NCI-H82 treated with DMSO at 0.1 percent for 48 hours (cell line): Measurements from ENCODE around the gene MZF1.

Experiments used
- DNase-seq: peaks from one replicate; lab custom pipeline; 2025; ENCODE audit not compliant: unreplicated experiment; lab: John Stamatoyannopoulos, UW

Gene MZF1

DNA sequence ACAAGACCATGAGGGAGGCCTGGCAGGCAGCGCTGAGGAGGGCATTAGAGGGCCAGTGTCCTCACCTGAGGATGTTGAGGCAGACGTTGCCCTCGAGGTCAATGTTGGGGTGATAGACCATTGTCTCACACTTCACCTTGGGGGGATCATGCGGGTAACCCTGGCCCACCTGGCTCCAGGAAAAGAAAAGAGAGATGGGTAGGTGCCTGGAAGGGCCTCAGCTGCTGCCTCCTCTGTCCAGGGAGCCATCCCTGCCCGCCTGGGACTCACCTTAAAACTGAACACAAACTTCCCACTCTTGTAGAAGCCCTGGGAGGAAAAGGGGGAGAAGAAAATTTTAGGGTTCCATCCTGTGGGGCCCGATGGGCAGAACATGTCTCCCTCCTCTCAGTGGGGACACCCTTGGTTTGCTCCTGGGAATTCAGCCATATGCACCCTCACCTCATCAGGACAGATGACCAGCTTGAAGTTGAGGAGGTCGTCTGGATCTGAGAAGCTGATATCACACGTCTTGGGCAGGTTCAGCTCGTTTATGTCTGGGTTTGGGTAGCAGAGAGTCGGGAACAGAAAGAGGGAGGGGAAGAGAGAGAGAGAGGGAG lies 16.4 kb downstream of the MZF1 start:
- no peak for DNase-seq

DNA sequence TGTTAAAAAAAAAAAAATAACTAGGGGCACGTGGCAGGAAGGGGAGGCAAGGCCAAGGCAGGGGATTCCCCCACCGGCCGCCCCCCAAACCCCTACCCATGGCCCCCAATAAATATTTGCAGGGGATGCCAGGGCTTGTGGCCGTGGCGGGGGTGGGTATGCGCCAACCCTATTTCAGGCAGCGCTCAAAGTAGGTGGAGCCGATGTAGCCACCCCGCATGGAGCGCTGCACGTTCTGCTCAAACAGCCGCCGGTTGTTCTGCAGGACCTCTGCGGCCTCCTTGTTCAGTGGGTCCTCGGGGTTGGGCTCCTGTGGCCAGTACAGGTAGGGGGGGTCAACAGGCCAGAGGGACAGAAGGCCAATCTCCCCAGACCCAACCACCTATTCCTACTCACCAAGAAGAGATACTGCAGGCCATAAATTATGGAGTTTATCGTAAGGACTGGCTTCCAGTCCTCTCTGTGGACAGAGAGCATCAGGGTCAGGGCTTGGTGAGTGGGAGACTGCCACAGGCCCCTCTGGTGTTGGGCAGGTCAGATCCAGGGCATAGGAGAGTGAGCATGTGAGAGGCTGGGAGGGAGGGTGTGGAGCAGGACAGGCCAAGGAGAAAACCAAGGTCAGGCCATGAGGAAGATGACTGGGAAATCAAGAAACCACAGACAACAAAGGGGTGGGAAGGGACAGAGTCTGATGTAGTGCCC lies 17.1 kb downstream of the MZF1 start:
- no peak for DNase-seq

DNA sequence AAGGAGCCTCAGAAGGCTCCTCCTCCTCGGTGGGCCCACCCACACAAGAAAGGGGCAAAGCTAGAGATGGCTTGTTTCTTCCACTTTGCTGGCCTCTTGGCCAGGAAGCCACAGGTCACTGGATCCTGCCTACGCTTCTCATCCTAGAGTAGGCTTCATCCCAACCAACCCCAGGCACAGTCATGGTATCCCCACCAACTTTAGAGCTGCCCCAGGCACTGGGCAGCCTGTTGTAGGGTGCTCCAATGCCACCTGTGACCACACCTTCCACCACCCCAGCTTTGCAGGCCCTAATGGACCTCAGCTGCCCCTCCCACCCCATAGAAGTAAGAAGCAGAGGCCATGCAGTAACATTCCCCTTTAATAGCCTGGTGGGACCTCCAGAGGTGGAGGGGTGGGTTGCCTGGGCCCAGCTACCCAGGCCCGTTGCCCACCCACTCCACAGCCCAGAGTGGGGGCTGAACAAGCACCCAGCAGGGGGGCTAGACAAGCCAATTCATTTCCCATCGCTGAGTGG lies 17.7 kb downstream of the MZF1 start:
- DNase-seq: no peak

DNA sequence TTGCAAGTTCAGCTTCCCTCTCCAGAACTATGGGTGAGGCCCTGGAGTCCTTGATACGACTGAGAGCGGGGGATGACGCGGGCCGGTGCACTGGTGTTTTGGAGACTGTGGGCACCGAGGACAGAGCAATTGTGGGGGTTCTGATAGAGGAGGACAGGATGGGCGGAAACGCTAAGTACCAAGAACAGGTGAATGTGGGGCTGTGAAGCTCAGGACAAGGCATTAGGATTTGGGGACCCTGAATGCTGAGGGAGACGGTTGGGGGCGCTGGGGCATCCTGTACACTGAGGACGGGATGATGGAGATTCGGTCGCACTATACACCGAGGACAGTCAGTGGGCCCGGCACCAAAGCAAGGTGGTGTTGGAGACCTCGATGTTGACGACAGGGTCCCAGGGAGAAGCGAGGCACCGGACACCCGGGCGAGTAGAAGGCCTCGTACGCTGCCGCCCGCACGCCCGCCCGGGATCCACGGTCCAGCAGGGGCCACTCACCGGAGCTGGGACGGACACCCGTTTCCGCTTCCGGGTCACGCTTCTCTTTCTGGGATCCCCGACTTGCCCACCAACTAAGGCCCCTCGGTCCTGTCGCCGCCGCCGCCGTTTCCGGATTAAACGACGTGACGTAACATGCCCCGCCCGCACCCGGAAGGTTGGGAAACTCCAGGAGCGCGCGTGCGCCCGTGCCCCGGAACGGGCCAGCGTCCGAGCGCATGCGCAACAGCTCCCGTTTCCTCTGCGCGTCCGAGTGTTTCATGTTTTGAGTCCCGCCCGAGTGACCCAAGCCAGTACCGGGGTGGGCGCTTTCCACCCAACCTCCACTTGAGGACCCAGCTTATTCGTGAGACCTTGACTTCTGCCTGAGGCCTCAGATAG lies 18.4 kb downstream of the MZF1 start, which contains the start of gene CHMP2A:
TSS of gene CHMP2A (minus strand) at position 612 of the 875 bp plus-strand sequence. CDS start 893 bp downstream, outside the sequence.
- no peak for DNase-seq

DNA sequence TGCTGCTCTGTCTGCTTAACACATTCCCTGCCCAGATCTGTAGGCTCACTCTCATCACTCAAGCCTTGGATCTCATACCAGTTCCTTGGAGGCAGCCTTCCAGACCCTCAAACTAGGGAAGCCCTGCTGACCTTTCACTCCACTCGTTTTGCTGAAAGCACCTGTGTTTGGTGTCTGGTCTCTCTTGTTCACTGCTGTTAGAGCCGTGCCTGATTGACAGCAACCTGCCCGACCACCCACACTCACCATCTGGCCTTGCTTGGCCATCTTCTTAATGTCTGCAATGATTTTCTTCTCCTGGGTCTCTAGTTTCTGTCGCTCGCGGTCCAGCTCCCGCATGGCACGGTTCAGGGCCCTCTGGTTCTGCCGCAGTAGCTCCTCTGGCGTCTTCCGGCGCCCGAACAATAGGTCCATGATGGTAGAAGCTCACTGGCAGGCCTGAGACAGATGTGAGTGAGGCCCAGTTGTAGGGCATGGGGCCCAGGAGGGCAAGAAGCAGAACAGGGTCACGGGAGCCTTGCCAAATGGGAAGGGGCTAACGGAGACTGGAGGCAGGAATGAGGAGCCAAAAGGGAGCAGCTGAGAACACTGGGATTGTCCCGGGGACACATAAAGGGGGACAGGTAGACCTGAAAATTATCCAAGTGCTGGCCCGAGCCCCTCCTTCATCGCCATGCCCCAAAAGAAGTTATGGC lies 19.2 kb downstream of the MZF1 start:
- no peak for DNase-seq

DNA sequence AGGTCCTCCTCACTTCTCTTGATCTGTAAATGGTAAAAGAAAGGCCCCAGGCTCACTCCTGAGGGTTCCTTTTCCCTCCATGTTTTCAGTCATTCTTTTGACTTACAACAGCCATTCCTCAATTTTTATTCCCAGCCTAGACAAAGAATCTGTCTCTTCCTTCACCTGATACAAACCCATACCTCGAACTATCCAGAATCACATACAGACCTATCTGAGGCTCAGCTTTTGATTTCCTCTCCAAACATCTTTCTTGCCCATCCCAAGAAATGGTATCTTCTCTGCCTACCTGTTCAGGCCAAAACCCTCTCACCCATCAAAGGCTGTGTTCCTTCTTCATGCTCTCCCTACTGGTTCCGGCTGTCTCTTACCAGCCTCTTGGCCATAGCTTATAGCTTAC lies 20.5 kb downstream of the MZF1 start:
- no peak for DNase-seq

DNA sequence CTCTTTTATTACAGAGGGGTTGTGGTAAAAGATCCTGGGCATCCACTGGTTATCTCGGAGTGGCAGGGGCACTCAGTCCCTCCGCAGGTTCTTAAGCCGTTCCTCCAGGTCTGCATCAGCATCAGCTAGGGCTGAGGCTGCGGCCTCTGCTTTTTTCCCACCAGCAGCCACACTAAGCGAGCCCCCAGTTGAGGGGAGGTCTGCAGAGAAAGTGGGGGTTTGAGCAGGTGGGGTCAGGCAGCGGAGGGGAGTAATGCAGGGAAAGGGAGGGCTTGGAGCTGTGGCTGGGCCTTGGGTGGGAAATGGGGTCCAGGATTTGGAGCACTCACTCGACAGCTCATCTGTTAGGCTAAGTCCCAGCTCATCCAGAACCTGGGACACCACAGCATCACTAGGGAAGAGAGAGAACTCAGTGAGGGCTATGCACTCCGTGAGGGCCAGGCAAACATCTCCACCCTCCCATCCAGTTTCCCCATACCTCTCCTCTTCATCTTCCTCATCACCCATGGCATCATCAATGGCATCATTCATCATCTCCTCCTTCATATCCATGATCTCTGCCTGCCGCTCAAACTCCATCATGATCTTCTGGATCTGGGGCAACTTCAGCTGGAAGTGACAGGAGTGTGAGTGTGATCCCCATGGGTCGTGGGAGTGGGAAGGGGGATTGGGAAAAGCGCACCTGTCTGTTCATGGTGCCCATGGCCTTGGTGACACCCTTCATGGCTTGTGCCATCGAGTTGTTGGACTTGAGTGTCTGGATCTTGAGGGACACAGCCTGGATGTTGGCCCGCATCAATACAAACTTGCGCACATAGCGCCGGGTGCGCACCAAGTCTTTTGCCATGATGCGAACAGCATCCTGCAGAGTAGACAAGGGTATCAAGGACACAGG lies 21.3 kb downstream of the MZF1 start:
- DNase-seq: no peak

DNA sequence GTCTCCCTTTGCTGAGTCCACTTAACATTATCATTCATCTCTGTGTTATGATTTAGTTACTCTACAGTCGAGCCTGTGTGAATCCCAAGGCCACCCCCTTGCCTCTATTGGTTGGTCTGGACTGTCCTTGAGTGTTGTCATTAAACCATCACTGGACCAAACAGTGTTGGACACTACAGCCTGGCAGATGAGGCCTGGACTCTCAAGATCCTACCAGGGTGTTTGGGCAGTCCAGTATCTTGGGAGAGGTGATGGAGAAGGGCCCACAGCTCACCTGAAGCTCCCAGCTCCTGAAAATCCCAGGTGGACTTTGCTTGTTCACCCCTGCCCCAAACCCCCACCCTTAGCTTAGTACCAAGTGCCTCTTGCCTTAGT lies 22.0 kb downstream of the MZF1 start:
- DNase-seq: no peak

DNA sequence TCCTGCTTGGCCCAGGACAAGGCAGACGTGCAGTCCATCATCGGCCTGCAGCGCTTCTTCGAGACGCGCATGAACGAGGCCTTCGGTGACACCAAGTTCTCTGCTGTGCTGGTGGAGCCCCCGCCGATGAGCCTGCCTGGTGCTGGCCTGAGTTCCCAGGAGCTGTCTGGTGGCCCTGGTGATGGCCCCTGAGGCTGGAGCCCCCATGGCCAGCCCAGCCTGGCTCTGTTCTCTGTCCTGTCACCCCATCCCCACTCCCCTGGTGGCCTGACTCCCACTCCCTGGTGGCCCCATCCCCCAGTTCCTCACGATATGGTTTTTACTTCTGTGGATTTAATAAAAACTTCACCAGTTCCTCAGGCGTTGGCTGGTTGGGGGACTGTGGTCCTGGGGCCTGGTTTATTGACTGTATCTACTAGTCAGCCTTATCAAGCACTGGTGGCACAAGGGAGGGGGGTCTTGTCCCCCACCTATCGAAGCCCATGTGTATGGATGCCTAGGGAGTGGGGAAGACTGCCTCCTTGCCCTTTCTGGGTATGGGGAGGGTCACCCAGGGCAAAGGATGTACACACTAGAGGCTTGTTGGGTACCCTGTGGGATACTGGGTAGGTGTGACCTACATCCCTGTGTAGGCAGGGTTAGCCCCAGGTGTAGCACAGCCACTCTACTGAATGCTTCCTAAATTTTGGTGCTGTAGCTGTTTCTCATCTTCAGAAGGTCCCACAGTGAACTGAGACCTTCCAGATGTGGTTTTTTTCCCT lies 22.6 kb downstream of the MZF1 start:
- DNase-seq: no peak

DNA sequence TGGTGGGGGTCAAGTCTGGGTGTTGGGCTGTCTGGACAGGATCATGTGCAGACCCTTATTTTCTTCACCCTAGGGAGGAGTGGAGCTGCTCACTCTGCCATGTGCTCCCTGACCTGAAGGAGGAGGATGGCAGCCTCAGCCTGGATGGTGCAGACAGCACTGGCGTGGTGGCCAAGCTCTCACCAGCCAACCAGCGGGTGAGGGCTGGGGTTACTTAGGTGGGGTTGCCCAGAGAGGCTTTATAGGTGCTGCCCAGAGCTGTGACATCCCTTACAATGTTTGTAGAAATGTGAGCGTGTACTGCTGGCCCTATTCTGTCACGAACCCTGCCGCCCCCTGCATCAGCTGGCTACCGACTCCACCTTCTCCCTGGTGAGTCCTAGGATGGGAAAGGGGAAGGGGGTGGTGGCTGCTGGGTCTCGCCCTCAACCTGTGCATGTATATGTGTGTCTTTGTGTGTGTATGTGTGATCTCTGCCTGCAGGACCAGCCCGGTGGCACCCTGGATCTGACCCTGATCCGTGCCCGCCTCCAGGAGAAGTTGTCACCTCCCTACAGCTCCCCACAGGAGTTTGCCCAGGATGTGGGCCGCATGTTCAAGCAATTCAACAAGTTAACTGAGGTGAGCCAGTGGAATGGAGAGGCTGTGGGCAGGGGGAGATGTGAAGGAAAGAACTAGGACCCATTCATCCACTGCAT lies 23.3 kb downstream of the MZF1 start:
- DNase-seq: no peak

DNA sequence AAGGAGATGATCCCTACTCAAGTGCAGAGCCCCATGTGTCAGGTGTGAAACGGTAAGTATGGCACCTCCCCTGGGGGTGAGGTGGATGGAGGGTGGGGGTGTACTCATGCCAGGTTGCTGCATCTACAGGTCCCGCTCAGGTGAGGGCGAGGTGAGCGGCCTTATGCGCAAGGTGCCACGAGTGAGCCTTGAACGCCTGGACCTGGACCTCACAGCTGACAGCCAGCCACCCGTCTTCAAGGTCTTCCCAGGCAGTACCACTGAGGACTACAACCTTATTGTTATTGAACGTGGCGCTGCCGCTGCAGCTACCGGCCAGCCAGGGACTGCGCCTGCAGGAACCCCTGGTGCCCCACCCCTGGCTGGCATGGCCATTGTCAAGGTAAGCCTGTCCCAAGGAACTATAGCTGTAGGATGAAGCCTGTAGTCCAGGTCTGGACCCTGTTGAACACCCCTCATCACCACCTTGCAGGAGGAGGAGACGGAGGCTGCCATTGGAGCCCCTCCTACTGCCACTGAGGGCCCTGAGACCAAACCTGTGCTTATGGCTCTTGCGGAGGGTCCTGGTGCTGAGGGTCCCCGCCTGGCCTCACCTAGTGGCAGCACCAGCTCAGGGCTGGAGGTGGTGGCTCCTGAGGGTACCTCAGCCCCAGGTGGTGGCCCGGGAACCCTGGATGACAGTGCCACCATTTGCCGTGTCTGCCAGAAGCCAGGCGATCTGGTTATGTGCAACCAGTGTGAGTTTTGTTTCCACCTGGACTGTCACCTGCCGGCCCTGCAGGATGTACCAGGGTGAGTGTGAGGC lies 24.1 kb downstream of the MZF1 start:
- DNase-seq: no peak

DNA sequence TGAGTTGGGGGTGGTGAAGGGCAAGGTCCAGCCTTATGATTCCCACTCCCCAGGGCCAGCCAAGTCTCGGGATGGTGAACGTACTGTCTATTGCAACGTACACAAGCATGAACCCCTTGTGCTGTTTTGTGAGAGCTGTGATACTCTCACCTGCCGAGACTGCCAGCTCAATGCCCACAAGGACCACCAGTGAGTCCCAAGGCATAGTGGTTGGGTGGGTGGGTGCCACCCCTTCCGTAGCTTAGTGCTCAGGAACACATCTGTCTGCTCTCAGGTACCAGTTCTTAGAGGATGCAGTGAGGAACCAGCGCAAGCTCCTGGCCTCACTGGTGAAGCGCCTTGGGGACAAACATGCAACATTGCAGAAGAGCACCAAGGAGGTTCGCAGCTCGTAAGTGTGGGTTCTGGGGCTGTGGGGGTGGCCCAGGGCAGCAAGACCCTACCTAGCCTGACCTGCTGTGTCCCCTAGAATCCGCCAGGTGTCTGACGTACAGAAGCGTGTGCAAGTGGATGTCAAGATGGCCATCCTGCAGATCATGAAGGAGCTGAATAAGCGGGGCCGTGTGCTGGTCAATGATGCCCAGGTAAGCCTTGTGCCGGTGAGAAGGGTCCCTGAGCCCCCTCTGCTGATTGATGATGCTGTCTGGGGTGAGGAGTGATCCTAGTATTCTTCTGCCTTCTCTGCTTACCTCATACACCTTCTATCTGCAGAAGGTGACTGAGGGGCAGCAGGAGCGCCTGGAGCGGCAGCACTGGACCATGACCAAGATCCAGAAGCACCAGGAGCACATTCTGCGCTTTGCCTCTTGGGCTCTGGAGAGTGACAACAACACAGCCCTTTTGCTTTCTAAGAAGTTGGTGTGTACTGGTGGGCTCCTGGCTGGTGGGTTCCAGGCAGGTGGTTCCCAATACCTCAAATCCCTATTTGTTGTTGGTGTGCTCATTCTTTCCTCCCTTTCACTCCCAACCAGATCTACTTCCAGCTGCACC lies 25.5 kb downstream of the MZF1 start:
- no peak for DNase-seq

DNA sequence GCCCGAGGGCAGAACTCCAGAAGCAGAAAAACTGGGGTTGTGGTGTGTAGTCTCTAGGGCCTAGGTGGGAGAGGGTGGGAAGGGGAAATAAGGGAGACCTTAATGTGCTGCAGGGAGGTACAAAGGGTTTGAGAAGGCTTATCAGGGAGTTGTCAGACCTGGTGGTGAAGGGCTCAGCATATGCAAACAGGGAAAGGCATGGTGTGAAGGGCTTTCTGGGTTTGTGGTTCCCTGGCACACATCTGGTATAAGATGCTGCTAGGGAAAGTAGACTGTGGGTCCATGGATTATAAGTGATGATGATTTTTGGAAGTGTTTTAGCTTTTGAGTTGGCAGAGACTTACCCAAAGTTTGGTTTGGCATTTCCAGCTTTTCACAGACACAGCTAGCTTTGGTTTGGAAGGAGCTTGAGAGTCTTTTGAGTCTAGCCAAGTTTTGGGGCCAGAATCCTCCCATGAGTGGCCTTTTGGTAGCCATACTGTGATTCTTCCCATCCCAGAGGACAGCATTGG lies 27.1 kb downstream of the MZF1 start:
- DNase-seq: no peak

DNA sequence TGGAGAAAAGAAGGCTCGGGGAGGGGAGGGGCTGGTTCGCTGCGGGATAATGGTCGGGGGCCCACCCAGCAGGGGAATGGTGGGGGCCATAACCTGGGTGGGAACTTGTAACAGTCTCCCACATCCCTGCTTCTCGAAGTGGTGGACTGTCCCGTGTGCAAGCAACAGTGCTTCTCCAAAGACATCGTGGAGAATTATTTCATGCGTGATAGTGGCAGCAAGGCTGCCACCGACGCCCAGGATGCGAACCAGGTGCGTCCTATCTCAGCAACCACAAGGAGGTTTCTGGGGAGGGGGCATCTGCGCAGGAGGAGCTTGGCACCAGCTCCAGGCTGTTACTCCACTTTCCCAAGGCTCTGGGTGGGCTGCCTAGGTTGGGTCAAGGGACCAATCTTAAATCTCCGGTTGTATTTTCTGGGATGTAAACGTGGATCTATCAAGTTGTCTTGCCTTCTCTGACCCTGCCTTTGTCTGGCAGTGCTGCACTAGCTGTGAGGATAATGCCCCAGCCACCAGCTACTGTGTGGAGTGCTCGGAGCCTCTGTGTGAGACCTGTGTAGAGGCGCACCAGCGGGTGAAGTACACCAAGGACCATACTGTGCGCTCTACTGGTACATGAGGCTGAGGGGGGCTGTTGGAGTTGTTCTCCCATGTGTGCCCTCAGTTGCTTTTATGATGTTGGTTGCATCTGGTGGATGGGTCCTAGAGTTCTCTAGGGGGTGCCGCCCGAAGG lies 27.7 kb downstream of the MZF1 start:
- no peak for DNase-seq

DNA sequence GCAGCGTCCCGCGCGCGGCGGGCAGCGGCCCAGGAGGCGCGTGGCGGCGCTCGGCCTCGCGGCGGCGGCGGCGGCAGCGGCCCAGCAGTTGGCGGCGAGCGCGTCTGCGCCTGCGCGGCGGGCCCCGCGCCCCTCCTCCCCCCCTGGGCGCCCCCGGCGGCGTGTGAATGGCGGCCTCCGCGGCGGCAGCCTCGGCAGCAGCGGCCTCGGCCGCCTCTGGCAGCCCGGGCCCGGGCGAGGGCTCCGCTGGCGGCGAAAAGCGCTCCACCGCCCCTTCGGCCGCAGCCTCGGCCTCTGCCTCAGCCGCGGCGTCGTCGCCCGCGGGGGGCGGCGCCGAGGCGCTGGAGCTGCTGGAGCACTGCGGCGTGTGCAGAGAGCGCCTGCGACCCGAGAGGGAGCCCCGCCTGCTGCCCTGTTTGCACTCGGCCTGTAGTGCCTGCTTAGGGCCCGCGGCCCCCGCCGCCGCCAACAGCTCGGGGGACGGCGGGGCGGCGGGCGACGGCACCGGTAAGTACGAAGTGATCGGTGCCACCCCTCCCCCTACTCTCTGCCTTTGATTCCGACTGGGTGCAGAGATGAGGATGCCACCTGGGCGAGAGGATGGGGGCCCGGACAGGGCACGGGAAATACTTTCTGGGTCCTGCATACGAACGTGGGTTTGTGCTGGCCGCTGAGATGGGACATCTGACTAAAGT lies 28.4 kb downstream of the MZF1 start:
- no peak for DNase-seq
